ENCODE results near the gene YIF1A.
"Not testable (repeated sequence)": the region's sequence is repeated elsewhere in the genome, so short reads cannot be mapped to it uniquely, and the experiment has no call there.

The YIF1A gene

GRCh38 chr11:66268952-66269905 is 19.7 kb downstream of the YIF1A start:
- DNase-seq (ENCODE audit: low spot score), result peak; percentile 50

DNA sequence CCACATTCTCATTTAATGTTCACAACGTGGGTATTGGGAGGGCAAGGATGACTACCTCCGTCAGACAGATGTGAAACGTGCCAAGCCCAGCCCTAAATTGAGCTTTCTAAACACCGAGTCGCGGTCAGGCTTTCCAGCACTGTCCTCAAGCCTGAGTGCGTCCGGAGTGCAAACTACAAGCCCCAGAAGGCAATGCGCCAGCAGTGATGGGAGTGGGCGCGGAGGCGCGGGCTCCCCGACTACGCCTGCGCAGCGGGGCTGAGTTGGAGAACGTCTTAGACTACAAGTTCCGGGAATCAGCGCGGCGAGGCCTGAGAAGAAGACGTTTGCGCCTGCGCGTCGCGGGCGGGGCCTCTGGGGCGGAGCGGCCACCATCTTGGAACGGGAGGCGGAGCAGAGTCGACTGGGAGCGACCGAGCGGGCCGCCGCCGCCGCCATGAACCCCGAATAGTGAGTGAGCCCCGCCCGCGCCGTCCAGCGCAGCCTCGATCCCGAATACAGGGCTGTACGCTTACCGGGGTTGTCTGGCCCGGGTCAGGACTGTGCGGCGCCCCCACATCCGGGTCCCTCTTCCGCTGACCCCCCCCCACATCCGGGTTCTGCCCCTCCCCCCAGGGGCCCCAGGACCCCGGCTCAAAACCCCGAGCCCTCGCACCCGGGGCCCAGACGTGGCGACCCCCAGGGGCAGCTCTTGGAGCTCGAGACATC is 20.5 kb downstream of the YIF1A start, which contains the start of gene RAB1B:
TSS of gene RAB1B (plus strand) at position 396 of the 708 bp plus-strand sequence. CDS start at position 437, 41 bp downstream.
- DNase-seq (ENCODE audit: low spot score), result peak; percentile 99

GRCh38 chr11:66267379-66268243 is 21.3 kb downstream of the YIF1A start:
- DNase-seq (ENCODE audit: low spot score), result peak; percentile 78

DNA sequence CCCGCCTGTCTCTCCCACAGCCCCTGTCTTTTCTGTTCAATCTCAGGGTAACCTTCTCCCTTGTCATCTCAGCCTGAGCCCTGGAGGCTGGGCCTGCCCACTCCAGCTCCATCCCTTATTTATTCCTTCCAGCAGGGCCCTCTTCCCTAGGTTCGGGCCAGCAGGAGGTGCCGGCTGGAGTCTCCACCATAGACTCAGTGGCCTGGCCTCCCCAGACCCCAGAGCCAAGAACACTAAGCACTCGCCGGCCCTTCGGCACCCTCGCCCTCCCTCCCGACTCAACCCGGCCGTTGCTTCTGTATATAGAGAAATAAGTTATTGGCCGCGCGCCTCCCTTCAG is 21.9 kb downstream of the YIF1A start:
- no peak for DNase-seq (ENCODE audit: low spot score)

GRCh38 chr11:66266378-66267038 is 22.4 kb downstream of the YIF1A start:
- no peak for DNase-seq (ENCODE audit: low spot score)

DNA sequence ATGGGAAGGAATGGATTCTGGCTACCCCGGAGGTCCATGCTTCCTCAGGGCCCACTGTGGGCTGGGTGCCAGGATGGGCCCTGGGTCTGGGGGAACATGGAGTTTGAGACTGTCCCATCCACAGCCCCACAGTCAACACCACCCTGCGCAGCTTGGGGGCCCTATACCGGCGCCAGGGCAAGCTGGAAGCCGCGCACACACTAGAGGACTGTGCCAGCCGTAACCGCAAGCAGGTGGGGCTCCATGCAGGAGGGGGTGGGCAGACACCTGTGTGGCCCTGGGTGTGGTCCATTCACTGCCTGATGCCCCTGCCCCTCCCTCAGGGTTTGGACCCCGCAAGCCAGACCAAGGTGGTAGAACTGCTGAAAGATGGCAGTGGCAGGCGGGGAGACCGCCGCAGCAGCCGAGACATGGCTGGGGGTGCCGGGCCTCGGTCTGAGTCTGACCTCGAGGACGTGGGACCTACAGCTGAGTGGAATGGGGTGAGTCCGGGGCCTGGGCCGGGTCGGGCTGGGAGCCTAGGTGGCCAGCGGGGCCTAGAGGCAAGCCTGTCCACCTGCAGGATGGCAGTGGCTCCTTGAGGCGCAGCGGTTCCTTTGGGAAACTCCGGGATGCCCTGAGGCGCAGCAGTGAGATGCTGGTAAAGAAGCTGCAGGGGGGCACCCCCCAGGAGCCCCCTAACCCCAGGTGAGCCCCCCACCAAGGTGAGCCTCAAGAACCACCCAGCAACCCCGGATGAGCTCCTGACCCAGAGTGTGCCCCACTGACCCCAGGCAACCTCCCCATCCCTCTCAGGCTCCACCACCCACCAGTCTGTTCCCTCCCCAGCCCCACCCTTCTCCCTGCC is 23.2 kb downstream of the YIF1A start:
- DNase-seq (ENCODE audit: low spot score), result no peak

DNA sequence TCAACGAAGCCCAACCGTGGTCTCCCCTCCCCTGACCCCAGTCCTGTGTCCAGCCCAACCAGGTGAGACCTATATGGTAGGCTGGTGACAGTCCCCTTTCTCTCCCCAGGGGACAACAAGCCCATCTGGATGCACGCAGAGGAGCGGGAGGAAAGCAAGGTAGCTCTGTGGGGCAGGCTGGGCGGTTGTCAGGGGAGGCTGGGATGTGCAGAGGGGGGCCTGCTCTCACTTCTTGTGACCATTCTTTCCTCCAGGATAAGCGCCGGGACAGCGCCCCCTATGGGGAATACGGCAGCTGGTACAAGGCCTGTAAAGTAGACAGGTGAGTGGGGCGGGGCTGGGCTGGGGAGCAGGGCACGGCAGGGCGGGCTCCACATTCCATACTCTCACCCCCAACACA is 24.0 kb downstream of the YIF1A start:
- DNase-seq (ENCODE audit: low spot score), result no peak

- DNase-seq (ENCODE audit: low spot score), result no peak
These were observed 24.6 kb downstream of the YIF1A start for GRCh38 chr11:66264383-66264782.

- DNase-seq (ENCODE audit: low spot score), result no peak
These were observed 25.2 kb downstream of the YIF1A start for GRCh38 chr11:66263785-66264184.

DNA sequence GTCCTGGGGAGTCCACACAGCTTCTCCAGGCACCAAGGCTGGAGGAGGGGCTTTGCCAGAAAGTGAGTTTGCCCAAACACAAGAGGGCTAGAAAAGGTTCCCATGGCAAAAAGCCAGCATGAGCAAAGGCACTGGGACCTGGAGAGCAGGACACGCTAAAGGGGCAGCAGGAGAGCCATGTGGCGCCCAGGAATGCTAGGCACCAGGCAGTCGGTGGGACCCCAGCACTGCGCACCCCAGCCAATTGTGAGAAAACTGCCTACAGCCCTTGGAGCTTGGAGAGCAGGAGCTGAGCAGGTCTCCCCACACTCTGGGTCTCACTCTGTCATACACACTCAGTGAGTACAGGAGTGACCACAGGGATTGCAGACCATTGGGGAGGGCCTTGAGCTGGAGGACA is 25.7 kb downstream of the YIF1A start:
- DNase-seq (ENCODE audit: low spot score), result no peak

DNA sequence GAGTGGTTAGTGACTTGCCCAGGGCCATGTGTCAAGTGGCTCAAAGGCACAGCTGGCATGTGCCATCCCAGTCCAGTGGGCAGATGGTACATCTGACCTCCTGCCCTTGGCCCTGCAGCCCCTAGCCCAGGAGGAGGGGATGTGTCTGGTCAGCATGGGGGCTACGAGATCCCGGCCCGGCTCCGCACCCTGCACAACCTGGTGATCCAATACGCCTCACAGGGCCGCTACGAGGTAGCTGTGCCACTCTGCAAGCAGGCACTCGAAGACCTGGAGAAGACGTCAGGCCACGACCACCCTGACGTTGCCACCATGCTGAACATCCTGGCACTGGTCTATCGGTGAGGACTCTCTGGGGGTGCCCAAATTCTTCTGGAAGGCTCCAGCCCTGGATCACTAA is 26.2 kb downstream of the YIF1A start:
- DNase-seq (ENCODE audit: low spot score), result no peak

DNA sequence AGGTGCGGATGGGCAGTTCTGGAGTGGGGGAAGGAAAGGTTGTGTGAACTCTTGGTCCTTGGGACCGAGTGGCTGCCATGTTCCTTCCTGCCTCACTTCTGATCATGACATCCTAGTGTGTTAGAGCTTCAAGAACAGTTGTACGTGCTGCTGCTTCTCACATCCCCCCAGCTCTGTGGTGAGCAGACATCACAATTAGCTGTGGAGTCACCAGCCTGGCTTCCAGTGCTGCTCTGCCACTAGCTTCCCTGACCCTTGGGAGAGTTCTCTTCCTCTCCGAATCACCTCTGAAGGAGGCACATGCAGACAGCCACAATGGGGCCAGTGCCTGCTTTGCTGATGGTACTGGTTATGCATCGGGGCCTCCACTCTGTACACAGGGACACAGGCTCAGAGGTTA is 26.8 kb downstream of the YIF1A start:
- DNase-seq (ENCODE audit: low spot score), result no peak

DNA sequence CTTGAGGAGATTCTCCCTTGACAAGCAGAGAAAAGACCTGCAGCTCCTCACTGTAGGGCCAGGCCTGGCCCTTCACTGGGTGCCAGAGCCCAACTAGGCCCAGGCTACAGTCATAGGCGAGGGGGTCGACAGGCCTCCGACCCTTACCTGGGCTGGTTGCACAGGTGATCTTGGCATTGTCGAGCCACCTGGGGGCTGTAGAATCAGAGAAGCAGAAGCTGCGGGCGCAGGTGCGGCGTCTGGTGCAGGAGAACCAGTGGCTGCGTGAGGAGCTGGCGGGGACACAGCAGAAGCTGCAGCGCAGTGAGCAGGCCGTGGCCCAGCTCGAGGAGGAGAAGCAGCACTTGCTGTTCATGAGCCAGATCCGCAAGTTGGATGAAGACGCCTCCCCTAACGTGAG is 27.4 kb downstream of the YIF1A start:
- no peak for DNase-seq (ENCODE audit: low spot score)

DNA sequence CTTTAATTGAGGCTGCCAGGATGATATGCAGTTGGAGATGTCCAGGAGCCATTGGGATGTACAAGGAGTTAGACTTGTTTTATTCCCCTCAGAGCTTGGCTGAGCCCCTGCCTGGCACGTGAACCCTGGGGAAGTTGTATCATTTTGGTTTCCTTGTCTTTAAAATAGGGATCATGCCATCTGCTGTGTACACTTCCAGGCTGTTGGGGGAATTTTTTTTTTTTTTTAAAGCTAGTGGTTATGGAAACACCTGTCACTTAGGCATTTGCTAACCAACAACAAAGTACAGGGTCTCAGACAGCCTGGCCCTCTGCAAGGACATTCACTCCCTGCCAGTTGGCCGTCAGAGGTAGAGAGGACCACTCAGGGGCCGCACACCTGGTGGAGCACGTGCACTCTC is 29.0 kb downstream of the YIF1A start:
- no peak for DNase-seq (ENCODE audit: low spot score)

DNA sequence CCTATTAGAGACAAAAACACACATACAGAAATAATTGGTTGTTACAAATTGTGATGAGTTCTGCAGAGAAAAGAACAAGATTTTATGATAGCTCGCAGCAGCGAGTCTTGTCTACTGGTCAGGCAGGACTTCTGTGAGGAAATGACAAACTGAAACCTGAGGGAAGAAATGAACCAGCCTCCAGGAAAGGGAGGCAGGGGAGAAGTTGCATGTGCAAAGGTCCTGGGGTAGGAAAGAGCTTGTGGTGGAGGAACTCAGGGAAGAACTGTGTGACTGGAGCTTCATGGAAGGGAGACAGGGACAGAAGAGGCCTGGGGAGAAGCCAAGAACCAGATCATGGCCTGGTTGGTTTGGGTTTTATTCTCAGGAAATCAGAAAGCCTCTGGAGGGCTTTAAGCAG is 29.7 kb downstream of the YIF1A start:
- DNase-seq (ENCODE audit: low spot score), result no peak

GRCh38 chr11:66258473-66258893 is 30.5 kb downstream of the YIF1A start:
- DNase-seq (ENCODE audit: low spot score), result no peak

DNA sequence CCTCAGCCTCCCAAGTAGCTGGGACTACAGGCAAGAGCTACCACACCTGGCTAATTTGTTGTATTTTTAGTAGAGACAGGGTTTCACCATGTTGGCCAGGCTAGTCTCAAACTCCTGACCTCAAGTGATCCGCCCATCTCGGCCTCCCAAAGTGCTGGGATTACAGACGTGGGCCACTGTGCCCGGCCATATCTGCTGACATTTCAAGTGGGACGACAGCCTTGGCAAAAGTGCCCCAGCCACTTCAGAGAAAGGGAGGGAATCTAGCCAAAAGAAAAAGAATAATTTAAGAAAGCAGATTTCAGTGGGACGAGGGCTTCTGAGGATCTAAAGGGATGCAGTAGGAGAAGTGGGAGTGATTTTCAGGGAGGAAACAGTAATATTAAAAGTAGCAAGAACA is 35.9 kb downstream of the YIF1A start:
- not testable (repeated sequence) for DNase-seq (ENCODE audit: low spot score)

DNA sequence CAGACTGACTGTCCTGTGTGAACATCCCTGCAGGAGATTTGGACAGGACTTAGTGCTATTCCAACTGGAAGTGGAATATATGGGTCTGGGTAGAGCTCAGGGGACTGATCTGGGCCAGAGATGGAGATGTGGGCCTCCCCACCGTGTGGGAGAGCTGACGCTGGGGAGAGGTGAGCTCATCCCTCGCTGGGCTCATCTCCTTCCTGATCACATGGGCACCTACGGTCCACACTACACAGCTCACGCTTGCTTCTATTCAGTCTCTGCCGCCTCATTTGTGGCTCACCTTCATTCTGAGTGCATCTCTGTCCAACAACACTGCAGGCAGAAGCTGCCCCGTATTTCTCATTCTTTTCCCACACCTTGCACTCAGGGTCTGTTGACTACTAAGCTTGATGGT is 37.1 kb downstream of the YIF1A start:
- DNase-seq (ENCODE audit: low spot score), result no peak

GRCh38 chr11:66248903-66249302 is 40.0 kb downstream of the YIF1A start:
- no peak for DNase-seq (ENCODE audit: low spot score)

- no peak for DNase-seq (ENCODE audit: low spot score)
These were observed 41.1 kb downstream of the YIF1A start for GRCh38 chr11:66247801-66248200.

- DNase-seq (ENCODE audit: low spot score), result no peak
These were observed 41.6 kb downstream of the YIF1A start for GRCh38 chr11:66247295-66247694.

Data from SW480 (cell line).